C4-2B (cell line): ENCODE data around the gene IQGAP3.

ENCODE experiments used
- CTCF ChIP-seq: fragments of 450-650 bp; conservative IDR thresholded peaks from 2 replicates; pipeline ENCODE4 v1.5.1; 2017; ENCODE audit warnings: mild to moderate bottlenecking
- ZFX ChIP-seq: fragments of 450-650 bp; IDR thresholded peaks from 2 replicates; pipeline ENCODE4 v1.6.1; 2017

DNA sequence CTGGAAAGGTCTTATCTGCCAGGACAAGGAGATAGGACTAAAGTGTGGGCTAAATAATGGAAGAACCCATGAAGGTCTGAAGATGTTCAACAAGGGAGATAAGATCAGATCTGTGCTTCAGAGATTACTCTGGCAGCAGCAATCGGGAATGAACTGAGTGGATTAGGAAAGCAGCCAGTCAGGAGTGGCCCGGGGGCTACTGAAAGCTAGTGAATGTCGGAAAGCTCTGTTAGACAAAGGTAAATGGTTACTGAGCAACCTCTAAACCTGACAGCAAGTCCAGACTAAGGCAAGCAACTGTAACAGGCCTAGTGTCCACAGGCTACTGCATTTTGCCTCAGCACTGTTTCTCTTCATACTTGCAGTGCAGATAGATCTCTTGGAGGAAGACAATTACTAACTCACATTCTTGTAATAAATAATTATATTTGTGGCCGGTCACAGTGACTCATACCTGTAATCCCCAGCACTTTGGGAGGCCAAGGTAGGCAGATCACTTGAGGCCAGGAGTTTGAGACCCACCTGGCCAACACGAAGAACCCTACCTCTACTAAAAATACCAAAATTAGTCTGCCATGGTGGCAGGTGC is 12.5 kb downstream of the IQGAP3 start:
- TF ChIP-seq CTCF, result no peak
- no peak for TF ChIP-seq ZFX
